GDM1 (cell line): Measurements from ENCODE around the gene FPR2.
"Not testable (repeated sequence)": the region's sequence is repeated elsewhere in the genome, so short reads cannot be mapped to it uniquely, and the experiment has no call there.

Experiments
- DNase-seq: peaks from one replicate; lab custom pipeline; 2025; lab: John Stamatoyannopoulos, UW

Gene FPR2

DNA sequence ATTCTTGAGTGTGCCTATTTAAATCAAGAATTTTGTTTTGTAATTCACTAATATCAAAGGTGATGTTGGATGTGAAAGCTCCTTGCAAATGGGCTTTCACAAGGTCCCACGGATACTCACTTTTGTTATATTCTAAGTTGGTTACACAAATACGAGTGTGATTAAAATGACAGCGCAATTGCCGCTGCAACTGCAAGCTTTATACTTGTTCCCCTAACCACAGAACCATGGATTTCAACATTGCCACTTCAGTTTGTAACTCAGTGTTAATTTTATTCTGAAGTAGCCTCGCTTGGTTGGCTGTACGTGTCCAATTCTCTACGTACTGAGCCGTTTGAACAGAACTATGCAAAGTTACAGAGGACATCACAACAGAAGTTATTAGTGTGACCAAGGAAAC, 44.4 kb downstream of the FPR2 start:
- not testable (repeated sequence) for DNase-seq

DNA sequence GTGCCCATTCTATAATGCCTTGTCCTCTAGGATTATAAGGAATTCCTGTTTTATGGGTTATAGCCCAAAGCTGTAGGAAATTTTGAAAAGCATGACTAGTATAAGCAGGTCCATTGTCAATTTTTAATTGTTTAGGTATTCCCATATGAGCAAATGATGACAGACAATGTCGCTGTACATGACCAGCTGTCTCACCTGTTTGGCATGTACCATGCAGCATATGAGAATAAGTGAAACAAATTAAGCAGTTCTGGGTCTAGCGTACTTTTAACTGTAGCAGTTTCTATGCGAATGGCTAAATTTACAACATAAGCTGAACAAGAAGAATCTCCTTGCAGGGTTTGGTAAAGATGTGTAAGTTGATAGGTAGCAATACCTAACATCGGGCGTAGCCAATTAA, 45.6 kb downstream of the FPR2 start:
- not testable (repeated sequence) for DNase-seq

DNA sequence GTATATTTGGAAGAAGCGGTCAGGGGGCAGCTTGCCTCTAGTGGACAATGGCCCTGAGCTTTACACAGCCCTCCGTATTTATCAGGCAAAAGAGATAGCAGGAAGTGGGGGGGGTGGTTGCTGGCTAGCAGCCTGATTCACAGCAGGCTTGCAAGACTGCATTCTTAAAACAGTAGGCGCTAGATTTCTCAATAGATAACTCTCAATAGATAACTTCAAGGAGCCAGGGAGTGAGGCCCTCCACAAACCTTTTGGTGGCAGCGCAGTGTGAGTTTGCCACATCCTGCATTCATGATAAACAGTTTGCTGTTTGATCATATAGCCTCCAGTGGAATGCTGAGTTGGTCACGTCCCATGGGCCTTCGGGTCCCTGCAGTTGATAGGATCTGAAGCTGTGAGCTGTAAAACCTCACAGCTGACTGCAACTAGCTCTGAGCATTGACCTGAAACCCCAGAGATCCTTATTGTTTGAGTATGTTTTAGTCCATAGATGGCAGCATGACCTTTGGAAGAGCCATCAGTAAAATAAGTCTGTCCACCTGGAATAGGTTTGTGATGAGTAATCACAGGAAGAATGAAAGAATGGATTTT, 46.2 kb downstream of the FPR2 start:
- no peak for DNase-seq

DNA sequence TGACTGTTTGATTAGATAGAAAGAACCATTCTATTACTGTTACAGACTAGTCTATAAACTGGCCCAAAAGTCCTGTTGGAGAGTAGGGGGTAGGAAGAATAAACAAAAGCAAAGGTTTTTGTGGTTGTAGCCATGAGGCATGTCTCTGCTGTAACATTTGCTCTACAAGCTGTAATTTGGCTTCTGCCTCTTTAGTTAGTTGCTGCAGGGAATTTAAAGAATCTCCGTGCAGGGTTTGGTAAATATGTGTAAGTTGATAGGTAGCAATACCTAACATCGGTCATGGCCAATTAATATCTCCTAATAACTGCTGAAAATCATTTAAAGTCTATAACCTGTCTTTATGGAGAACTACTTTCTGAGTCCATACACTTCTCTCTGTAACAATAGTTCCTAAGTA, 46.9 kb downstream of the FPR2 start:
- no peak for DNase-seq

DNA sequence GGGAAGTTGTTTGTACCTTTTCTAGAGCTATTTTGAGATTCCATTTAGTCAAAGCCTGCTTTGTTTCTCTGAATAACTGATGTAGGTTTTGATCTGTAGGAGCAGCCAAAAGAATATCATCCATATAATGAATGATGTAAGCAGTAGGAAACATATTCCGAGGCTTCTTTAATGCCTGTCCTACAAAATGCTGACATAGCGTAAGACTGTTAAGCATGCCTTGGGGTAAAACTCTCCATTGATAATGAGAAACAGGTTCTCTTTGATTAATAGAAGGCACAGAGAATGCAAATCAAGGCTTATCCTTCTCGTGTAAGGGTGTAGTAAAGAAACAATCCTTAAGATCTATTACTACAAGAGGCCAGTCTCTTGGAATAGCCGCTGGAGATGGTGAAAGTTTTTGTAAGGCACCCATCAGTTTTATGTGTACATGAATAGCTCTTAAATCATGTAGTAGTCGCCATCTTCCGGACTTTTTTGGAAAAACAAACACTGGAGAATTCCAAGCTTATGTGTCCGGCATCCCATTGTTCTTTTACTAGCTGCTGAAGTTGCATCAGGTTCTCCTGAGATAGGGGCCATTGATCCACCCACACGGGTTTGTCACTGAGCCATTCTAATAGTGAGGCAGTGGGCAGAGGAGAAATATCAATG, 47.5 kb downstream of the FPR2 start:
- no peak for DNase-seq

DNA sequence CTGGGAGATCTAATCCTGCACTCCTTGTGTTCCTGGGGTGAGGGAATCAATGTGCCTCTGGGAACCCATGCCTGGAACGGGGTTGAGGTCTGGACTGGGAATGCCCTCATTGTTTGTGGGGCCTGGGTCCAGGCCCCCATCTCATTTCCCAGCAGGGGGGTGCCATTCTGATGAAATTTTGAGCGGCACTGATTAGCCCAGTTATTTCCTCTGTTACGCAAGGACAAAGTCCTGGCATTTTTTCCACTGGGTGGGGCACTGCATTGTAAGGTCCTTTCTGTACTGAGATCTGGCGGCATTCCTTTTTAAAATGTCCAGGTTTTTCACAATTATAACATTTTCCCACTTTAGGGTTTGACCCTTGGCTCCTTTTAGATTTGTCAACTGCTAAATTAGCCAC, 48.8 kb downstream of the FPR2 start:
- no peak for DNase-seq

DNA sequence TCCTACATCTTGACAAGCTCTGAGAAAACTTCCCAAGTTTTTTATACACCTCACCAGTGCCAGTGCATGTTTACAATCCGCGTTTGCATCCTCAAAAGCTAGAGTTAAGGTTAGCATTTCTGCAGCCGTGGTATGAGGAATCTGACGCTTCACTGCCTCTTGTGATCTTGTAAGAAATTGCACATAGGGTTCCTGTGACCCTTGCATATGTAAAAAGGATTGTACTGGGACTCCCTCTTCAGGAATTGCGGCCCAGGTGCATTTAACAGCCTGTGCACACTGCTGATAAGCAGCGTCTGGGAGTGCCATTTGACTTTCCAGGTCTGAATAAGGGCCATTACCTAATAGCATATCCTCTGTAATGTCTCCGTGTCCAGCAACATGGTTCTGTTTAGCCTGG, 49.2 kb downstream of the FPR2 start:
- DNase-seq, result no peak

DNA sequence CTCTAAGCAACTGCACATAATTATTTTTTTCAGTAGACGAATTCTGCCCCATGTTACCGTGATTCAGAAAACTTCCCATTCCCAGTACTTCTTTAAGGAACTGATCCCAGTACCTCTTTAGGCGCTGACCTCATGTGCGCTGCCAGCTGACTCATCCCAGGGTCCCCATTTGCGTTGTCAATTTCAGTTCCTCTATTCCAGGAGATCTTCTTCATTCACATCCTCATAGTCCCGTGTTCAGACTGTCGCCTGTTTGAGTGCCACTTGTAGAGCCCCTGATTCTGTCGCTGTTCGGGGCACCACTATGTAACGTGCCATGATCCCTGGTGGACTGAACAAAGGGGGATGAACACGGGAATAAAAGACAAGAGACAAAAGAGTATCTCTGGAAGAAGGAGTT, 50.4 kb downstream of the FPR2 start:
- no peak for DNase-seq

DNA sequence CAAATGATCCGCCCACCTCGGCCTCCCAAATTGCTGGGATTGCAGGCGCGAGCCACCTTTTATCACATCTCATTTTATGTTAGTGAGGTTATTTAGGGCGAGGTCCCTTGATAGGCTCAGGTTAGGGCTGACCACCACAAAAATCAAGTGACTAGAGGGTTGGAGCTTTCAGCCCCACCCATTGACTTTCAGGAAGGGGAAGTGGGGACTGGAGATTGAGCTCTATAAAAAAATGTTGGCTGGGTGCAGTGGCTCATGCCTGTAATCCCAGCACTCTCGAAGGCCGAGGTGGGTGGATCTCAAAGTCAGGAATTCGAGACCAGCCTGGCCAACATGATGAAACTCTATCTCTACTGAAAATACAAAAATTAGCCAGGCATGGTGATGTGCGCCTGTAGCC, 54.1 kb downstream of the FPR2 start:
- DNase-seq, result no peak

DNA sequence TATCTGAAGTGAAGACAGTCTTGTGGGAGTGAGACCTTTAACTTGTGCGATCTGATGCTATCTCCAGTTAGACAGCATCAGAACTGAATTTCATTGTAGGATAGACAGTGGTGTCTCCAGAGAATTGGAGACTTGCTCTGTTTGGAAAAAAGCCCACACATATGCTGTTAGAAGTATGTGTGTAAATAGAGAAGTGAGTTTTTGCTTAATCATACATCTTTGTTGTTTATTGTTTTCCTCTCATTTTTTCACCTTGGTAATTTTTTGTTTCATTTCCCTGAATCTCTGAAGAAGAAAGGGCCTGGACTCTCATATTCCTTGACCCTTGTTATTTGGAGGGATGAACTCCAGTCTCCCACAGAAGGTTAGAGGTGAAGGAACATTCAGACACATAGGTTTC, 55.7 kb downstream of the FPR2 start:
- no peak for DNase-seq

DNA sequence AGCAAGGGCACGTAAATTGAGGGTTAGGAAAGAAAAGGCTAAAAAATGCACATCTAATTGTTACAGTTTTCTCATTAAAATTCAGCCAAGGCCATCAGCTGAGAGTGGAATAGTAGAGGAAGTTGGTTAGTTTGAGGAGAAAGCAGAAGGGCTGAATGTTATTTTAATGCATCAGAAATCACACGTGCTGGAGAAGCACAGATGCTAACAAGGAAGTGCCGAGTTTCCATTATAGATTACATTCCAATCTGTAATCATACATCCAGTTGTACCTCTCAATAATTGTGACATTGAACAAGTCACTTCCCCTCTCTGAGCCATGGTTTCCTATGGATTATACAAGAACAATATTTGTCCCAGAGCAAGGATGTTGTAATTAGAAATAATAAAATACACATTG, 59.0 kb downstream of the FPR2 start:
- DNase-seq, result no peak
